GM04503 (cell line): ENCODE data around the gene SLC22A23.

Source experiments
- DNase-seq: peaks from one replicate; pipeline ENCODE4 v3.0.0-alpha.2; 2012; ENCODE audit warnings: low read depth

The SLC22A23 gene

DNA sequence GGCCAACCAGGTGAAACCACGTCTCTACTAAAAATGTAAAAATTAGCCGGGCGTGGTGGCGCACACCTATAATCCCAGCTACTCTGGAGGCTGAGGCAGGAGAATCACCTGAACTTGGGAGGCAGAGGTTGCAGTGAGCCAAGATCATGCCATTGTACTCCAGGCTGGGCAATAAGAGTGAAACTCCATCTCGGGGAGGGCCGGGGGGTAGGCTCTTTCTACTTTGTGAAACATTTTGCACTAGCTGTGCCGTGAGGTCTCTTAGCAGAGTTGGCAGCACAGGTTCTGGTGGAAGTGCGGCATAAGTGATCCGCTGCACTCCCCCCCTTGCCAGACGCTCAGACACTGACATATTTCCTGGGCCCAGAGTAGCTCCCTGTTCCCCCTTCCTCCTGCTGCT is 173.6 kb downstream of the SLC22A23 start:
- no peak for DNase-seq

DNA sequence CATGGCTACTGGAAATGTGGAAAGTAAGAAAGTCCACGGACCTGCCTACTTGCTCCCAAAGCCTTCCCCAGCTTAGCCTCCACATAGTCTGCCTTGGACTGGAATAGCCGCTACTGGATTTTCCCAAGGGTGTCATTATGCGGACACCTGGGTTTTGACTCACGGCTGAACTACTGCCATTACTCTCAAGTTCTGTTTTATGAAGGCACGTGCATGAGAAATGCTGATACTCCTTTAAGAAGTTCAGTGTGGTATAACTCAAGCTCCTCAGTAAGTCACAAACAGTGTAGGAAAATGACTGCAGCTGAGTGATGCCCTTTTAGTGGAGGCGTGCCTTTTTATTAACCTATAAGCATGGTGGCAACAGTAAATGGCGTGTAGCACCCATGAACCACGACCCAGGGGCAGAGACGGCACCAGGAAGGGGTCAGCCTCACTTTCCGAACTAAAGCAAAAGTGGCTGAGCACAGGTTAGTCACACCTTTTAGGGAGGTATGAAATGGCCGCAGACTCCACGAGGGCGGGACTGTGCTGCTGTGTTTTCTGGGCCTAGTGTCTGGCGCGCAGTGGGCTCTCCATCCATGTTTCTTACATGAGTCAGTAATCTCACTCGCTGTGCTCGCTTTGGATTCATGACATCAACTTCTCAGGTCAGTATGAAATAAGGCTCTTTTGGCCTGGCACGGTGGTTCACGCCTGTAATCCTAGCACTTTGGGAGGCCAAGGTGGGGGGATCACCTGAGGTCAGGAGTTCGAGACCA is 174.2 kb downstream of the SLC22A23 start:
- DNase-seq, result no peak

DNA sequence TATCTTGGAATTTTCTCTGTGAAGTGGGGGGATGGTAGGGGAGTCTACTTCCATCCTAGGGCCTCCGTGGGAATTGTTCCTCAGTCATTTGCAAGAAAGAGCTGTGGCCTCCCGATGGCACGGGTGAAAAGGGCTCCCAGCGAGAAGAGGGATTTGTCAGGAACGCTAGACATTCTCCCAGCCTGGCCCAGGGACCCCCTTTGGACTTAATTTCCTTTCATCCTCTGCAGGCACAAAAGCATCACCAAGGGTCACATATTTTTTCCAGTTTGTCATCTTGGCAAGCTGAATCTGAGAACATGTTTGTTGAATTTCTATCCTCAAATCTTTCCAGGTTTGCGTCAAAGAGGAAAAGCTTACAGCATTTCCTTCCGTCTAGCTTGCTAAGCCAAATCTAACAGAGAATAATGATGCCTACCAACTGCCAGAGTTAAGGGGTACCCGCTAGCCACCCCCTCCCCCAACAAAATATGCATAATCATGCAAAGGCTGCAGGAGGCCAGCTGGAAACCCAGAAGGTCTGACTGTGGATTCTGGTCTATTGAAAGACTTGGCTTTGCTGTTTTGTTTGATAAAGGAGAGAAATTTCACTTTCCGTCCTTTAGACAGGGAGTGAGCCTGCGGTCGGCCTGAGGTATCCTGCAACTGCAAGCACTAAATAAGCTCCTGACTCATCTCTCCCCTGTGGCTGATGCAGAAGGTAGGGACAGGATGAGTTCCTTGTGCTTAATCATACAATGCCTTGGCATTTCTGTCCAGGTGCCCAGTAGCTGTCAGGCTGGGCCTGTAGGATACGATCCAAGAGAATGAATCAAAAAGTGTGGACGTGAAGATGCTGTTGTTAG is 175.0 kb downstream of the SLC22A23 start:
- DNase-seq, result peak; percentile 78

DNA sequence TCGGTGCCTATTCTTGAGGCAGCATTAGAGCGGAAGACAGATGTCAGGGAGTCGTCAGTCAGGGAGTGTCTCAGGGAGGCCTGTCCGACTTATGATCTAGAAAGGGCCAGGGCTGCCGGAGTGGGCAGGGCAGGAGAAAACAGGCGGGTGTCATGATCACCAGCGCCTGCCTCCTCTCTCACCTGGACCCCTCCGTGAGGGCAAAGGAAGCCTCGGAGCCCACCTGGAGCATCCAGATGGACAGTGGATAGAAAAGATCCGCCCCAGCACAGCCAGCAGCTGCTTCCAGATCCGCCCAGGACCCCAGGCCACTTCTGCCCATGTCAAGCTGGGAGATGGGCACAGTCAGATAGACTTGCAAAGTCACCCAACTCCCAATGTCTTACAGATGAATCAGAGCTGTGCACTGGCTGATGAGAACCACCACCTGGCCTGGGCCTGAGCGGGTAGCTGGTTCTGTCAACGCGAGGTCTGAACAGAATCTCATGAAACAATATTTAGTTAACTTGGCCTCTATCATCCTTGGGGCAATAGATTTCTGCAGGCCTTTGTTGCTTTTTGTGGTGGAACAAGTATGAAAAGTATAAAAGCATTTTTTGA is 175.9 kb downstream of the SLC22A23 start:
- DNase-seq, result no peak

DNA sequence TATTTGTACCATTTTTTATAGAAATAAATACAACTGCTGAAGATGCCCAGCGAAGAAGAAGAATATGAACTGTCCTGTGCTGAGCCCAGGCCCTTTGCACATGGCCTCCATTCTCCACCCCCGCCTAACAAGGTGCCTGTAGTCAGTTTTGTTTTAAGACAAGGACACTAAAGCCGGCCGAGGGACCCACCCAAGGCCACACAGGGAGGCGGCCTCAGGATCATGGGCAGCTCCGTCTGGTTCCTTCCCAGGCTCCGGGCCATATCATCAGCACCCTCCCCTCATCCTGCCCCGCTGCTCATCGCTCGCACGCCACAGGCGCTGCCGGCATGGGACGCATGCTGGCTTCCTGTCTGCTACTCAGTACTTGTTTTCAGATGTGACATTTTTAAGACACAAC is 176.8 kb downstream of the SLC22A23 start:
- DNase-seq, result no peak

DNA sequence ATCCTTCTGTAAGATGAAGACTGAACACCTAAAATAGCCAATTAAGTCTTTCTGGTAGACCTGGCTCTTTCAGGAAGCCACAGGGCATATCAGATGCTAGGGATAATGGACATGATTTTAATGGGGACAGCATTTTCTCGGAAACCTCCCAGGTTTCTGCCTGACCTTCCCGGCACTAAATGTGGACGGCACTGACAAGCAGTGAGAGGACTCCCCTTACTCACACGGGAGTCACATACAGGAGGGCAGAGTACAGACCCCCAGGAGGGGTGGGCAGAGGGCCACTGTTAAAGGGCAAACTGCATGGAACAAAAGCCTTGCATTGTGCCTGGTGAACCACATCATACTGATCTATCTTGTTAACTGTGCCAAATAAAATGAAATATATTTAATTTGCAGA is 178.2 kb downstream of the SLC22A23 start:
- DNase-seq, result no peak

DNA sequence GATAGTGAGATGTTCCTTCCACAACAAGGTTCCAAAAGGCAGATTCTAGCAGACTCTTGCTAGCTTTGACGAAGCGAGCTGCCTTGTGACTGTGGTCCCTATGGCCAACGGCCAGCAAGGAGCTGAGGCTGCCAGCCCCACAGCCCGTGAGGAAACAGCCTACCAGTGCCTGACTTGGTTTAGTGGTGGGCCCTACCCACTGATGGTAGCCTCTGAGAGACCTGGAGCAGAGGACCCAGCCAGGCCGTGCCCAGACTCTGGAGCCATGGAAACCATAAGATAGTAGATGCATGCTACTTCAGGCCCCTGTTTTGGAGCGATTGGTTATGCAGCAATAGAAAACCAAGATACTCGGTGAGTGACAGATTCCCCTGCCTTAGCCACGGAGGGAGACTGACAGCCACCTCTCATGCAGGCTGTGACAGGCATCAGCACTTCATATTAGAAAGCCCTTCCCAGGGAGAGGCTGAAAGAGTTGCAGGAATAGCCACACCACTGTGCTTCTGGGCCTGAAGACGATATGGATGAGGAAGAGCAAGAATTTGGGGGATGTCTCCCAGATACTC is 178.9 kb downstream of the SLC22A23 start:
- no peak for DNase-seq

DNA sequence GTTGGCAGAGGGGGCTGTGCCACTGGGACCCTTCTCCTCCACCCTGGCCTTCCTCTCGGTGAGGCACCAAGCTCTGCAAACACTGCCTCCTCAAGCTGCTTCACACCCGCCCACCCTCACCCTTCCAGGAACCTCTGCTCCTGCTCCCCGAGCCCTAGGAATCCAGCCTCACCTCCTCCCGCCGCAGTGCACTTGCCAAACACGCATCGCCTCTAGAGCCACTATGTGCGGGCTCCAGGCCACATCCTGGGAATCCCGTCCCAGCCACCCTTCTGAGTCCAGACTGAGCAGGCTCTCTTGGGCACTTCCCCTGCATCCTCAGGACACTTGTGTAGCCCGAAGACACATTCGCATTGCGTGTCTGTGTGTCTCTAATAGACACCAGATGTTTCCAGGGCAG is 179.6 kb downstream of the SLC22A23 start:
- DNase-seq, result no peak

DNA sequence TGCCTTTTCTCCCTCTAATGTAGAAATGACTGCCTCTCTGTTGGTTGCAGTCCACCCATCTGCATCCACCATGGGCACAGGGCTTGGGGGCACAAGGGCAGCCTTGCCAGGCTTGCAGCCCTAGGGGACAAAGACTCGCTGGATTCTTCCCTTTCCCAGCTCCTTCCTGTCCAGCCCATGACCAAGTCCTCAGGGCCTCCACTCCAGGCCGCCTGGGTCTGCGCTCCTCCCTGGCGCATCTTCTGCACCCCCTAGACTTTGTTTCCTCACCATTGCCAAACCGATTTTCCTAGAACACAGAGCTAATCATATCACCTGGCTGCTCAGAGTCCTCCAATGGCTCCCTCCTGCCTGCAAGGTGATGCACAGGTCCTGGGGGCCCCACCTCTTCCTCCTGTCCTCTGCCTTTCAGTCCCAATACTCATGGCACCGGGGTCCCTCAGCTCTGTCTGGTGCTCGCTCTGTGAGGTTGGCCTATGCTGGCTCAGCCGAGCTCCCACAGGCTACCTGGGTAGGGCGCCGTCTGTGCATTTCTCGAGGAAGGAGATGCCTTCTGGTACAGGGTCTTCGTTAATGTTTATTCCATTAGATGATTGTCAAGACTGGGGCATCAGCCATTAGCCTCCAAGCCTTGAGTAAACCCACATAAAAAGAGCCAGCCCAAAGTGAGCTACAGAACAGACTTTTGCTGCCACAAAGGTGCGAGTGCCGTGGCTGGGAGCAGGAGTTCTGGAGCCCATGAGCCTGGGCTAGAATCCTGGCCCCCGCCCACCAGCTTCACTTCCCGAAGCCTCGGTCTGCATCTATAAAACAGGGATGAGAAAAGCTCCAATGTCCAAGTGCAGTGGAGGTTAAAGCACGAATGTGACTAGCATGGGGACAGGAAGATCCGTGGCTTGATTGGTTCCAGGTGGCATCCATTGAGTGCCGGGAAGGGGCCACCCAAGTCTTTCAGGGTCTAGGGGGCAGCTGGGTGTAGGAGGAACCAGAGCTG is 180.4 kb downstream of the SLC22A23 start:
- no peak for DNase-seq

DNA sequence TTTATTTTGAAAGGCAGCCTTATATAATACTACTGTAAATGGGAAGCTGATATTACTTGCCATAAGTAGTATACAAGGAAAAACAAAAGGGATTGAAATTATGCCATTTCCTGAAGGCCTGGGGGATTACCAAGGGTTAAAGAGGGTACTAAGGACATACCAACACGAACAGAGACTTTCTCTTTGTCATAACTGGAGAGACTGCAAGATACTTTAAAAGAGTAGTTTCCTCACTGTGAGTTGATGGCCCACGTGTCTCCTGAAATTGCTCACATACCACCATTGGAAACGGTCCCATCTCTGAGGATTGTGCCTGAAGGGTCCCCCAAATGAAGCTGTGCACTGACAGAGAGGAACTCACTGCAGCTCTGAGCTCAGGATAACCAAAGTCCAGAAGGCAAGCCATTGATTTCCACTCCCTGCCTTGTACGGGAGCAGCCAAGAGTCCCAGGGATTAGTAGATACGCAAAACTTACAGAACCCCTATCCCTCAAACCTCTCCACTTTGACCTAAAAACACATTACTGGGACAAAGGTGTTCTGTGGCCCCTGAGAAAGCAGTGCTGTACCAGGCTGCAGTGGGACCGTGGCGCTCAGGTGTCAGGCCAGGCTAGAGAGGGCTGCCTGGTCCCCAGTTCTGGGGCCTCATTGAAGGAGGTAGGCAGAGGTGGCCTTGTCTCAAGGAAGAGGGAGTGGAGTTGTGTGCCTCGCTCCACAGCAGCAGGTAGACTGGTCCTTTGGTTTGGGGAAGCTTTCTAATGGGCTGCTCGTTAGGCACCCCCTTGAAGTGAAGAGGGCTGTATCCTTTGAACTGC is 182.9 kb downstream of the SLC22A23 start:
- no peak for DNase-seq

DNA sequence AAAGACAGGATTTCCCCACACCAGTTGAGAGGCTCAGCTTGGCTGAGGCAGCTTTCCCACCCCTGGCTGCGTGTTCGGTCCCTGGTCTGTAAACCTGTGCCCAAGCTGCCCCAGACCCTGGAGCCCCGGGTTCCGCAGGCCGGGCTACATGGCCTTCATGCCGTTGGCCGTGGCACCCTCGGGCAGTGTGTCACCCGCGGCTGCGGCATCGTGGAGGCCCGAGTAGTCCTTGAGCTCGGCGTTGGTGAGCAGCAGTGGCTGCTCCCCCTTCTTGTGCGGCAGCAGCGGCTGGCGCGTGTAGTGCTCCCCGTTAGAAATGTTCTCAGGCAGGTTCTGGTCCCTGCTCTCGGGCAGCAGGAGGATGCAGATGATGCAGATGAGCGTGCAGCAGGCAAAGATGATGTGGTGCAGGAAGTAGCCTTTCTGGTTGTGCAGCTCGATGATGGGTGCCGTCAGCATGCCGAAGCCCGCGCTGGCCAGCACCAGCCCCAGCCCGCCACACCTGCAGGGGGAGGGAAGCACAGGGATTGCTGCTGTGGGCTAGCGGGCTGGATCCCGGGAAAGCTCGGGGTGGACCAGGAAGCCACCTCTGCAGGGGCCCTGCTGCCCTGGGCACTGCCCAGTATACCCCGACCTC is 183.8 kb downstream of the SLC22A23 start:
- DNase-seq, result no peak

DNA sequence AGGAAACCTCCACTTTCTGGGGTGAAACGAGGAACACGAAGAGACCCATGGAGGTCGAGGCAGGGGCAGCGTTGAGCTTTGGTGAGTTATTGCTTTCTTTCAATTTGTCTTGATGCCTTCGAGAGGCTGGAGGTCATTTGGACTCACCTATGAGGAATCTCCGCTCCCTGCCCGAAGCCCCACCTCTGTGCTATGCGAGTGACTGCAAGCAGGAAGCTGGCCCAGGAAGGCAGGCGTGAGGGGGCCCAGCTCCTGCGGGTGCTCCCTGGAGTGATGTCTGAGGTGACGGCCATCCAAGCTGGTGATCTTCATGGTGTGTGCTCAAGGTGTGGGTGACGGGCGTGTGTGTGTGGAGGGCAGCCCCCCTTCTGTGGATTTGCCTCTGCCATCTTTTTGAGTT is 185.1 kb downstream of the SLC22A23 start:
- no peak for DNase-seq

DNA sequence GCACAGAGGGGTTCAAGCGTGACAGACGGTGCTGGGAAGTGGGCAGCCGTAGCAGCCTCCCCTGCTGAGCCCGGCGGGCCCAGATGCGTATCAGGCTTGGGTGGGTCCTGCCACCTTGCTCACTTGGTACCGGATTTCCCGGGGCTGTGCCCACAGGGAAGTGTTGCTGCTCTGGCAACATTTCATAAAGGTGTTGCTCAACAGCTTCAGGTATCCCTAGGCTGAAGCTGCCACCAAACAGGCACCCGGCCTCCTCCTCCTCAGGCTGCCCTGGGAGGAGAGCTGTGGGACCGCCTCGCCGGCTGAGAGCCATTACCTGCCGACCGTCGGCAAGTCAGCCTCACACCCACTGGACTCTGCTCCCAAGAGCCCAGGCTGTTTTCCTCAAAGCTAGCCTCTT is 186.6 kb downstream of the SLC22A23 start:
- no peak for DNase-seq

DNA sequence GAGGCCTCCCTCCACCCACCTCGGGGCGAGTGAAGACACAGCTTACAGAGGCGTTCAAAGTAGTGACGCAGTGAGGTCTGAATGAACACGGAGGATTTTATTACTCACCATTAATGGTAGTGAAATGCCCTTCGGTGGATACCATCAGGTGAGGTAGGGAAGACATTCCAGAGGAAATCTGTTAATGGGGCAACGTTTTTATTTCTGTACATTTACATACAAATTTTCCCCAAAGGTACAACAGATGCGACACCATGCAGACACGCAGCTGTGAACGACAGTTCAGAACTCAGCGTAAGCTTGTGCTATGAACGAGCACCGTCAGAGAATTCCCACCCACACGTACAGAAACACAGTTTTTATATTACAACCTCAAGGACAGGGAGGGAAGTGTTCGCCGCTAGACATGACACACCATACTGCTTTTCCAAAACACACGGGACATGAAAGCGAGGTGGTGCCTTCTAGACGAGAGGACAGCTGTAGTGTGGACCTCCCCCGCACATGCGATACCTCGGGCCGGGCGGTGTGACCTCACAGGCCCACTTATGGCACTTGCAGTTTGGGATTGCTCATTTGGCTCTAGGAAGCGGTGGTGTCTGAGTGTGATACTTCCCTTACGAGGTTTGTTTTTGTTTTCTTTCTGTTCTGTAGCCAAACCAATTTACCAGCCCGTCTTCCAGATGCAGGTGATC is 187.4 kb downstream of the SLC22A23 start:
- no peak for DNase-seq

DNA sequence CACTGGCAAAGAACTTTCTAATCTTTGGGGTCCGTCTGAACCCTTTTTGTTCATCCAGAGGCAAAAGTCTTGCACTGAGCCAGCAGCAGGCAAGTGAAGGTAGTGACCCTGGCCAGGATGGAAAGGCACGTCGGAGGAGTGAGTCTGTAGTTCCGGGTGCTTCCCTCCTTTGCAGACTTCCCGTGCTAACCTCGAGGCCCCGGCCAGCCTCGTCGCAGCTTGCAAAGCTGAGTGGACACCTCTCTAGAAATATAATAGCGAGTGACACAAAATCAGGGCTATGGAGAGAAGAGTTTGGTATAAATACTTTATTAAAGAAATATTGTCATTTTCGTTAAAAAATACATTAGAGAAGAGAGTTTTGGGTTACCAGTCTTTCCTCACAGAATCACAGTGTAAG is 188.2 kb downstream of the SLC22A23 start:
- DNase-seq, result no peak

DNA sequence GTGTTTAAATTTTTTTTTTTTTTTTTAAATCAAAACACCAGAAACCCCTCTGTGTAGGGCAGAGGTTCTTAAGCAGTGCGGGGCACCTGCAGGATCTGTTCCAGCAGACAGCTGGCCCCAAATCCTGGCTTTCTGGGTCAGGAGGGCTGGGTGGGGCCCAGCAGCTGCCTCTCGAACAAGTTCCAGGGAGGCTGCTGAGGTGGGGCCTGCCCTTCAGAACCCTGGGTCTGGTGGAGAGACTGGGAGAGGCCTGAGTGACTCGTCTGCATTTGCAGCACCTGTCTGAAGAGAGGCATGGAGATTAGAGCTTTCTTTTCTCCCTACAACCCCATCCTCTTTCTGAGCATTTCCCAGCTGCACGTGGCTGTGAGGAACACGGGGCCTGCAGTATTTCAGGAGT is 189.7 kb downstream of the SLC22A23 start:
- no peak for DNase-seq

DNA sequence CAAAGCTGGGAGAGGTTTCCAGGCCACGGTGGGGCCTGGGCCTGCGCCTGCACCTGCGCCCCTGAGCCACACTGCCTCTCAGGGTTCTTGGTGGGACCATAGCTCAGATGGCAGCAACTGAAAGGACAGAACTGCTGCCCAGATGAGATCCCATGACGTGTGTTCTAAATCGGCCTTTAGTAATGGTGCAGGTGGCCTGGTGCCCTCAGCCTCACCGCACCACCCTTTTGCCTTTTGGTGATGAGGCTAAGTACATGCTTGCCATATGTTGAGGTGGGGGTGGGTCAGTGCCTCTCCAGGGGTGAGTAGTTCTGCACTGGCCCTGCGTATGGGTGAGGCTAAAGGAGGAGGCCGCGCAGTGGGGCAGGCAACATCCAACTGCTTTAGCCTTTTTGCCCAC is 190.7 kb downstream of the SLC22A23 start:
- no peak for DNase-seq

DNA sequence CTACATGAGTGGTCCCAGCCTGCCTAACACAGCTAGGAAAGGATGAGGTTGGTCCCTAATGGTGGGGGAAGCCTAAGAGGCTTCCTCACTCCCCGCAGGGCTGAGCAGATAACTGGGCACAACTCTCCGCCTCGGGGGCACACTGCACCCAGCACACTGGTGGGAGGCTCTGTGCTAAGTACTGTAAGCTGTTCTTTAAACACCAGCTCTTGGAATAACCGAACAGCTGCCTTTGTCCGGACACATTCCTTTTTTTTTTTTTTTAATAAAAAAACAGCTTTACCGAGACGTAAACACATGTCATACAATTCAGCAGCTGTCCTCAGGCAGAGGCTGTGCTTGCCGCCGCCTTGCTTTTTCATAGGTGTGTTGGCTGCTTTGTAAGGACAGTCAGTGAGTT is 191.2 kb downstream of the SLC22A23 start:
- no peak for DNase-seq

DNA sequence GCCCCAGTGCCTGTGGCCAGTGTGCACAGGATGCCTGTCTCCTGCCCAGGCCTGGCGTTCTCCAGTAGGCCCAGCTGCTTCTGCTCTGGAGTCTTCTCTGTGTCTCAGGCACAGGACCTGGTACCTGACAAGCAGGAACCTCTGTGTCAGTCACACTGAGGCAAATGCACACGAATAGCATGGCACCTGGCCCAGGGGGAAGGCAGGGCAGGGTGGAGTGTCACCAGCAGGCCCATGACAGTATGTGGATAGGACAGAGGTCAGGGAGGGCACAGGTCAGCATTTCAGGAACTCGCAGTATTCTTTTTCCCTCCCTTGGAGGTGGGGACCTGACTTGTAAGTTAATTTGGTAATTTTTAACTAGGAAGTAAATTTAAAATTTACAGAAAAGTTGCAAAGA is 192.5 kb downstream of the SLC22A23 start:
- DNase-seq, result no peak

DNA sequence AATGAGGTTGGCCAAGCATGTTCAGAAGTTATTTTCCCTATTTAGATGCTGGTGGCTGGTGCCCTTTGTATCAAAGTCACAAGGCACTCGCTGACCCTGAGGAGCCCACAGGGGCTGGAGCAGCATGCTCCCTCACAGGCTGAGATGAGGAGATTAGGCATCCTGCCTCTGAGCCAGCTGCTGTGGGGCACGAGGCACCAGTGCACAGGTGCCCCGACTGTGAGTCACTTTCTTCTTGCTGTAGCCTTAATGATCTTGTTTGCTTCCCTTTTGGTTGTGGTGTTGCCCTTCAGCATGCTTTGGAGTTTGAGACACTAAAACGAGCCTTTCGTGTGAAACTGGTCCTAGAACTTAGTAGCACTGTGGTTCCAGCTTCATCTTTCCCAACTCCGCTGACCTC is 193.8 kb downstream of the SLC22A23 start:
- no peak for DNase-seq
